OCI-LY1 (cell line): Measurements from ENCODE around the gene SUPT3H.

Experiments
- H2AFZ ChIP-seq: fragments of 200-600 bp; sonication (generic), shearing (Covaris generic); 2 replicates; pipeline ENCODE4 v1.6.0; 2014; ENCODE audit warnings: antibody characterized with exemption, mild to moderate bottlenecking, low read length
- H3F3A ChIP-seq: fragments of 200-600 bp; sonication (generic), shearing (Covaris generic); 2 replicates; pipeline ENCODE4 v1.6.0; 2014; ENCODE audit warnings: mild to moderate bottlenecking, antibody characterized with exemption, low read length, moderate library complexity; ENCODE audit not compliant: insufficient read depth
- H3K27ac ChIP-seq: fragments of 200-600 bp; sonication (generic); 2 replicates; pipeline ENCODE4 v1.5.1; 2014; ENCODE audit warnings: low read length, mixed run types, mild to moderate bottlenecking, low read depth; ENCODE audit not compliant: poor library complexity, severe bottlenecking
- H3K27me3 ChIP-seq: fragments of 200-600 bp; sonication (generic); 2 replicates; pipeline ENCODE4 v1.6.0; 2014; ENCODE audit warnings: antibody characterized with exemption, mild to moderate bottlenecking, low read length, moderate library complexity; ENCODE audit not compliant: insufficient read depth
- H3K36me3 ChIP-seq: fragments of 200-600 bp; sonication (generic); 2 replicates; pipeline ENCODE4 v1.6.1; 2014; ENCODE audit warnings: mild to moderate bottlenecking, antibody characterized with exemption, low read length, moderate library complexity, mixed read lengths; ENCODE audit not compliant: insufficient read depth
- H3K4me1 ChIP-seq: fragments of 200-600 bp; sonication (generic); 2 replicates; pipeline ENCODE4 v1.5.1; 2014; ENCODE audit warnings: mild to moderate bottlenecking, low read length, moderate library complexity; ENCODE audit not compliant: insufficient read depth, severe bottlenecking
- H3K4me2 ChIP-seq: fragments of 200-600 bp; sonication (generic), shearing (Covaris generic); 2 replicates; pipeline ENCODE4 v1.6.1; 2014; ENCODE audit warnings: low read length
- H3K4me3 ChIP-seq: fragments of 200-600 bp; sonication (generic); 2 replicates; pipeline ENCODE4 v1.5.1; 2014; ENCODE audit warnings: low read length, low read depth, mild to moderate bottlenecking, mixed read lengths; ENCODE audit not compliant: poor library complexity, severe bottlenecking
- H3K79me2 ChIP-seq: fragments of 200-600 bp; shearing (Covaris generic); 2 replicates; pipeline ENCODE4 v1.6.1; 2016; ENCODE audit warnings: mixed run types, low read length, mixed read lengths; ENCODE audit not compliant: insufficient read depth
- H3K9ac ChIP-seq: fragments of 200-600 bp; sonication (generic), shearing (Covaris generic); 2 replicates; pipeline ENCODE4 v1.6.1; 2014; ENCODE audit warnings: mild to moderate bottlenecking, low read length, mixed read lengths
- H3K9me2 ChIP-seq: fragments of 200-600 bp; sonication (generic), shearing (Covaris generic); 2 replicates; pipeline ENCODE4 v1.6.1; 2014; ENCODE audit warnings: low read depth, mild to moderate bottlenecking, low read length, mixed read lengths
- H3K9me3 ChIP-seq: fragments of 200-600 bp; shearing (Covaris generic); 2 replicates; pipeline ENCODE4 v1.6.1; 2014; ENCODE audit warnings: low read length, mixed read lengths
- H4K20me1 ChIP-seq: fragments of 200-600 bp; sonication (generic), shearing (Covaris generic); 2 replicates; pipeline ENCODE4 v1.6.0; 2016; ENCODE audit warnings: mild to moderate bottlenecking, low read length; ENCODE audit not compliant: insufficient read depth
- EZH2 ChIP-seq: fragments of 200-600 bp; sonication (generic), shearing (Covaris generic); IDR thresholded peaks from 2 replicates; pipeline ENCODE4 v1.8.0; 2017; ENCODE audit warnings: borderline replicate concordance, mixed run types, mild to moderate bottlenecking, antibody characterized with exemption, low read length, moderate library complexity, mixed read lengths
- TF ChIP-seq, protein P1 (sequence below): fragments of 200-600 bp; sonication (generic), shearing (Covaris generic); IDR thresholded peaks from 2 replicates; pipeline ENCODE4 v1.5.1; 2017; ENCODE audit warnings: mild to moderate bottlenecking, antibody characterized with exemption, low read length, moderate library complexity, mixed read lengths

The SUPT3H gene

DNA sequence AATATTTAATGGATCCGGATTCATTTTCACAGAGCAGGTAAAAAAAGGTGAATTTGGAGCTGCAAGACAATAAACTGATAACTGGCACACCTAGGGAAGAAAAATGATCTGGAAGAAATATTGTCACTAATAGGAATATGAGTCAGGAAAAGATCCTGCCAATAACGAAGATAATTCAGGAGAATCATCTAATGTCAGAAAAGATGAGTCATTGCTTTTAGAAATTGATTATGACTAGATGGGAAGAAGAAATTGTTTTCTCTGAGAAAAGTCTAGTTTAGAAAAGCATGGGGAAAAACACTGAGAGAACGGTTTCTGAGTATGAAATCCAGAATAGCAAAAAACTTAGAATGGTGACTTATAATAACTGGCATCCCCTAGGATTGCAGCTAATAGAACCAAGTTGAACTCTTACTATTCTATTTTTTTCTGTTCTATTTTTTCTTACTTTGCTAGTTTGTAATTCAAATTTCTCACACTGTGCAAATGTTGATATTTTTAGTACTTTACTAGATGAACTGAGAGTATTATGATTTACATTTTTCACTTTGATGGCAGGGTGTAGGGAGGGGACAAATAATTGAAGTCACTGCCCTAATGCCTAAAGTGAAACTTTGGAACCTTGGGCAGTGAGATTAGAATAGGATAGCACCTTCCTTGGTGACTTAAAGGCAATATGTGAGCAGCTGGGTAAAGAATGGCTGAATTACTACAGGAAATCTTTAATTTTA, 38.2 kb upstream of the SUPT3H start:
- Histone ChIP-seq H3F3A (no peaks in the 10 kb centered on the region), H3K4me3 (no peak overlapping the region), H3K79me2 (no peaks in the 10 kb centered on the region), H3K9ac (no peak overlapping the region), H2AFZ (no peak overlapping the region), H3K27me3 (no peaks in the 10 kb centered on the region), H3K36me3 (no peaks in the 10 kb centered on the region), H3K4me1 (no peaks in the 10 kb centered on the region), H3K27ac (no peak overlapping the region), H4K20me1 (no peaks in the 10 kb centered on the region), H3K4me2 (no peak overlapping the region), H3K9me3 (no peaks in the 10 kb centered on the region), H3K9me2 (no peaks in the 10 kb centered on the region)
- TF ChIP-seq, protein P1, sequence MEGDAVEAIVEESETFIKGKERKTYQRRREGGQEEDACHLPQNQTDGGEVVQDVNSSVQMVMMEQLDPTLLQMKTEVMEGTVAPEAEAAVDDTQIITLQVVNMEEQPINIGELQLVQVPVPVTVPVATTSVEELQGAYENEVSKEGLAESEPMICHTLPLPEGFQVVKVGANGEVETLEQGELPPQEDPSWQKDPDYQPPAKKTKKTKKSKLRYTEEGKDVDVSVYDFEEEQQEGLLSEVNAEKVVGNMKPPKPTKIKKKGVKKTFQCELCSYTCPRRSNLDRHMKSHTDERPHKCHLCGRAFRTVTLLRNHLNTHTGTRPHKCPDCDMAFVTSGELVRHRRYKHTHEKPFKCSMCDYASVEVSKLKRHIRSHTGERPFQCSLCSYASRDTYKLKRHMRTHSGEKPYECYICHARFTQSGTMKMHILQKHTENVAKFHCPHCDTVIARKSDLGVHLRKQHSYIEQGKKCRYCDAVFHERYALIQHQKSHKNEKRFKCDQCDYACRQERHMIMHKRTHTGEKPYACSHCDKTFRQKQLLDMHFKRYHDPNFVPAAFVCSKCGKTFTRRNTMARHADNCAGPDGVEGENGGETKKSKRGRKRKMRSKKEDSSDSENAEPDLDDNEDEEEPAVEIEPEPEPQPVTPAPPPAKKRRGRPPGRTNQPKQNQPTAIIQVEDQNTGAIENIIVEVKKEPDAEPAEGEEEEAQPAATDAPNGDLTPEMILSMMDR: no peak
- no peak for TF ChIP-seq EZH2

DNA sequence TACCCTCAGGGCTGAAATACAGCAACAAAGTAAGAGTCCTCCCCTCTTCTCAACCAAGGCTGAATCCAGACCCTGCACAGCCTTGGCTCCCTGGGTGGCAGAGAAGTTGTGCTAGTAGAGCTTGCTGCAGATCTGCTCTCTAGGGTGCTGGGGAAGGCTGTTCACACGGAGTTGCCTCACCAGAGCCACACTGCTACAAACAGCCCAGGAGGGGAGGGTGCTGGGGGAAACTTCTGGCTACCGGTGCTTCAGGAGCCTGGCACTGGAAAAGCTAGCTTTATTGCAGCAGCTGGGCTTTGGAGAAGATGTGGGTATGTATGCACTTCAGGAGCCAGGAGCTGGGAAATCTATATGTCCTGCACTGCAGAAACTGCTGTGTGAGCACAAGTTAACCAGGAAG, 37.6 kb upstream of the SUPT3H start:
- H4K20me1 ChIP-seq: no peaks in the 10 kb centered on the region
- H3F3A ChIP-seq: no peaks in the 10 kb centered on the region
- no peaks in the 10 kb centered on the region for H3K36me3 ChIP-seq
- H3K4me1 ChIP-seq: no peaks in the 10 kb centered on the region
- no peak overlapping the region for H3K9ac ChIP-seq
- no peak overlapping the region for H2AFZ ChIP-seq
- H3K27me3 ChIP-seq: no peaks in the 10 kb centered on the region
- H3K27ac ChIP-seq: no peak overlapping the region
- H3K79me2 ChIP-seq: no peaks in the 10 kb centered on the region
- no peak overlapping the region for H3K4me2 ChIP-seq
- H3K4me3 ChIP-seq: no peak overlapping the region
- TF ChIP-seq, protein P1: no peak
- no peak for TF ChIP-seq EZH2
- no peaks in the 10 kb centered on the region for H3K9me3 ChIP-seq
- H3K9me2 ChIP-seq: no peaks in the 10 kb centered on the region

DNA sequence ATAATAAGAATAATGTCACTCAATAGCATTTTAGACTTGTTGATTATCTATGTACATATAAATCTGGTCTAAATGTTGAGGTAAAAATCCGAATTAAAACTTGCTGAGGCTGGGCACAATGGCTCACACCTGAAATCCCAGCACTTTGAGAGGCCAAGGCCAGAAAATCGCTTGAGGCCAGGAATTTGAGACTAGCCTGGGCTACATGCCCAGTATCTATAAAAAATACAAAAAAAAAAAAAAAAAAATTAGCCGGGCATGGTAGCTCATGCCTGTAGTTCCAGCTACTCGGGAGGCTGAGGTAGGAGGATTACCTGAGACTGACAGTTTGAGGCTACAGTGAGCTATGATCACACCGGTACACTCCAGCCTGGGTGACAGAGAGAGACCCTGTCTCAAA, 34.2 kb upstream of the SUPT3H start:
- no peak overlapping the region for H3K9ac ChIP-seq
- no peak overlapping the region for H3K27ac ChIP-seq
- no peaks in the 10 kb centered on the region for H4K20me1 ChIP-seq
- no peaks in the 10 kb centered on the region for H3K79me2 ChIP-seq
- no peak overlapping the region for H3K4me3 ChIP-seq
- TF ChIP-seq EZH2: no peak
- TF ChIP-seq, protein P1: no peak
- H3K9me3 ChIP-seq: no peaks in the 10 kb centered on the region
- no peaks in the 10 kb centered on the region for H3K4me1 ChIP-seq
- H3K9me2 ChIP-seq: no peaks in the 10 kb centered on the region
- no peaks in the 10 kb centered on the region for H3K36me3 ChIP-seq
- no peaks in the 10 kb centered on the region for H3K27me3 ChIP-seq
- no peak overlapping the region for H2AFZ ChIP-seq
- no peaks in the 10 kb centered on the region for H3F3A ChIP-seq
- no peak overlapping the region for H3K4me2 ChIP-seq
